GM23338 (cell line): Measurements from ENCODE around the gene HPS4. TPM values are rescaled to one million over a fixed set of nuclear protein-coding genes. Genes with fewer than 3 reads are reported as not detected.

ENCODE experiments used
- ATAC-seq: fragments of 200-7000 bp; cut with Tn5 transposase; 3 replicates; pipeline ENCODE4 v1.9.1; 2020
- DNase-seq: peaks from one replicate; pipeline ENCODE4 v3.0.0-alpha.2; 2015; ENCODE audit warnings: low spot score
- H2AFZ ChIP-seq: fragments of 200-600 bp; sonication (generic); 2 replicates; pipeline ENCODE4 v1.8.0; 2016; ENCODE audit warnings: antibody characterized with exemption, mild to moderate bottlenecking, moderate library complexity
- H3F3A ChIP-seq: fragments of 200-600 bp; sonication (generic); replicated peaks from 2 replicates; pipeline ENCODE4 v1.8.0; 2017; ENCODE audit warnings: antibody characterized with exemption, mixed run types, low read depth
- H3K27ac ChIP-seq: fragments of 200-600 bp; sonication (generic); 2 replicates; pipeline ENCODE4 v1.6.1; 2016; ENCODE audit warnings: low read depth
- H3K27me3 ChIP-seq: fragments of 200-600 bp; sonication (generic); 2 replicates; pipeline ENCODE4 v1.8.0; 2016; ENCODE audit warnings: mild to moderate bottlenecking, mixed run types, moderate library complexity; ENCODE audit not compliant: insufficient read depth
- H3K36me3 ChIP-seq: fragments of 200-600 bp; sonication (generic); 2 replicates; pipeline ENCODE4 v1.8.0; 2016; ENCODE audit warnings: mild to moderate bottlenecking; ENCODE audit not compliant: insufficient read depth
- H3K4me1 ChIP-seq: fragments of 200-600 bp; sonication (generic); 2 replicates; pipeline ENCODE4 v1.8.0; 2016; ENCODE audit warnings: mild to moderate bottlenecking, moderate library complexity; ENCODE audit not compliant: insufficient read depth
- H3K4me2 ChIP-seq: fragments of 200-600 bp; sonication (generic); 2 replicates; pipeline ENCODE4 v1.7.1; 2017; ENCODE audit warnings: mixed run types
- H3K4me3 ChIP-seq: fragments of 200-600 bp; sonication (generic); 2 replicates; pipeline ENCODE4 v1.6.1; 2016; ENCODE audit warnings: mixed run types
- H3K79me2 ChIP-seq: fragments of 200-600 bp; sonication (generic); replicated peaks from 2 replicates; pipeline ENCODE4 v1.8.0; 2017; ENCODE audit warnings: mild to moderate bottlenecking; ENCODE audit not compliant: insufficient read depth
- H3K9me2 ChIP-seq: fragments of 200-600 bp; sonication (generic); 2 replicates; pipeline ENCODE4 v1.8.0; 2017; ENCODE audit not compliant: insufficient read depth
- H4K20me1 ChIP-seq: fragments of 200-600 bp; sonication (generic); replicated peaks from 2 replicates; pipeline ENCODE4 v1.8.0; 2017; ENCODE audit warnings: mild to moderate bottlenecking; ENCODE audit not compliant: insufficient read depth
- H3K27ac Mint-ChIP-seq: 2 replicates; pipeline ENCODE4 v1.8.0; 2020; ENCODE audit warnings: inconsistent platforms, mild to moderate bottlenecking, moderate library complexity, mixed read lengths
- H3K27me3 Mint-ChIP-seq: 3 replicates; pipeline ENCODE4 v1.8.0; 2022; ENCODE audit warnings: low read depth, mild to moderate bottlenecking, moderate library complexity, mixed read lengths, inconsistent platforms; ENCODE audit not compliant: insufficient read depth, poor library complexity
- H3K36me3 Mint-ChIP-seq: 3 replicates; pipeline ENCODE4 v1.8.0; 2021; ENCODE audit warnings: low read depth, mild to moderate bottlenecking, inconsistent platforms, moderate library complexity, mixed read lengths
- H3K4me1 Mint-ChIP-seq: 3 replicates; pipeline ENCODE4 v1.8.0; 2020; ENCODE audit warnings: mild to moderate bottlenecking, inconsistent platforms, mixed read lengths
- H3K4me3 Mint-ChIP-seq: 3 replicates; pipeline ENCODE4 v1.8.0; 2021; ENCODE audit warnings: moderate library complexity, mild to moderate bottlenecking, inconsistent platforms, mixed read lengths
- H3K9me3 Mint-ChIP-seq: 3 replicates; pipeline ENCODE4 v1.8.0; 2020; ENCODE audit warnings: moderate library complexity, mild to moderate bottlenecking, inconsistent platforms, mixed read lengths
- CREB1 ChIP-seq: fragments of 250-450 bp; sonication (Bioruptor Pico); IDR thresholded peaks from 2 replicates; pipeline ENCODE4 v1.5.0; 2020; ENCODE audit warnings: low read depth, mild to moderate bottlenecking, moderate library complexity
- CTCF ChIP-seq, 2 experiments: fragments of 200-600 bp in 1 of 2; sonication (generic) in 1 of 2; conservative IDR thresholded peaks; 2 replicates each; pipeline versions ENCODE4 v1.5.1 to v1.6.1; 2016 to 2017; ENCODE audit warnings: antibody characterized with exemption in 2 of 2, low read depth in 2 of 2, mild to moderate bottlenecking in 2 of 2, moderate library complexity in 1 of 2
- EZH2phosphoT487 ChIP-seq: fragments of 200-600 bp; sonication (generic); IDR thresholded peaks from one replicate; pipeline ENCODE4 v1.8.1; 2018; ENCODE audit warnings: antibody characterized with exemption; ENCODE audit not compliant: unreplicated experiment
- JUNB ChIP-seq: IDR thresholded peaks from one replicate; pipeline ENCODE4 v1.6.1; 2016; ENCODE audit warnings: antibody characterized with exemption; ENCODE audit not compliant: unreplicated experiment
- STAT1 ChIP-seq: IDR thresholded peaks from one replicate; pipeline ENCODE4 v1.6.1; 2016; ENCODE audit warnings: antibody characterized with exemption; ENCODE audit not compliant: unreplicated experiment
- ZNF114 ChIP-seq: fragments of 250-450 bp; sonication (Bioruptor Pico); IDR thresholded peaks from 2 replicates; pipeline ENCODE4 v1.5.0; 2020; ENCODE audit warnings: mild to moderate bottlenecking, moderate library complexity
- ZNF331 ChIP-seq: fragments of 250-450 bp; sonication (Bioruptor Pico); IDR thresholded peaks from 2 replicates; pipeline ENCODE4 v1.5.0; 2020; ENCODE audit warnings: low read depth, mild to moderate bottlenecking, moderate library complexity
- polyA plus RNA-seq: library from polyadenylated mRNA; unstranded; fragments of >200 nt; fragmentation: Nextera tagmentation; extraction: Ambion mirVana; gene quantifications from 2 replicates; pipeline ENCODE4 v1.2.1, GENCODE V29; 2016
- total RNA-seq: library from RNA; depleted of rRNA; stranded (reverse); fragments of >200 nt; shearing (Covaris generic); gene quantifications from 2 replicates; pipeline ENCODE4 v1.2.3, GENCODE V29; 2014
- TF ChIP-seq, protein P1 (sequence below): IDR thresholded peaks from 2 replicates; pipeline ENCODE4 v1.6.1; 2016; ENCODE audit warnings: antibody characterized with exemption

HPS4 gene
- total and polyA plus RNA-seq, 2 experiments from 2014 or later, result 20.3 to 49.4 TPM

GRCh38 chr22:26466196-26466595 is 17.4 kb downstream of the HPS4 start:
- Histone ChIP-seq H4K20me1 (no peaks in the 10 kb centered on the region; the same call in none of the 2 replicates), H3K4me2 (no peak overlapping the region), H3K27me3 (no peaks in the 10 kb centered on the region), H3K27ac (no peak overlapping the region), H3K4me3 (no peak overlapping the region), H3K79me2 (no peaks in the 10 kb centered on the region), H3K36me3 (peaks cover 40% of the 10 kb centered on the region), H3K4me1 (no peaks in the 10 kb centered on the region), H3F3A (no peaks in the 10 kb centered on the region), H2AFZ (no peak overlapping the region), H3K9me2 (no peaks in the 10 kb centered on the region)
- ATAC-seq (no peak), DNase-seq (no peak)
- Mint-ChIP-seq H3K27ac (no peak overlapping the region), H3K4me3 (no peak overlapping the region), H3K9me3 (no peaks in the 10 kb centered on the region), H3K36me3 (peaks cover 76% of the 10 kb centered on the region), H3K27me3 (peaks cover 2% of the 10 kb centered on the region), H3K4me1 (peaks cover 6% of the 10 kb centered on the region; the same call in 2 of the 3 replicates)
- TF ChIP-seq EZH2phosphoT487, result no peak
- TF ChIP-seq ZNF114 (CRISPR knock-in tag), result no peak
- TF ChIP-seq ZNF331 (CRISPR knock-in tag), result no peak
- no peak for TF ChIP-seq JUNB

GRCh38 chr22:26464312-26464711 is 19.3 kb downstream of the HPS4 start:
- no peak overlapping the region for H3K4me3 ChIP-seq
- H3K27me3 Mint-ChIP-seq, result peaks cover 2% of the 10 kb centered on the region
- ATAC-seq (no peak), DNase-seq (no peak)
- no peak overlapping the region for H3K27ac ChIP-seq
- H3K27me3 ChIP-seq, result no peaks in the 10 kb centered on the region
- no peaks in the 10 kb centered on the region for H3K9me3 Mint-ChIP-seq
- H3K36me3 Mint-ChIP-seq, result peaks cover 68% of the 10 kb centered on the region
- H3K4me1 ChIP-seq, result no peaks in the 10 kb centered on the region
- no peaks in the 10 kb centered on the region for H3K9me2 ChIP-seq
- peaks cover 28% of the 10 kb centered on the region for H3K36me3 ChIP-seq
- H4K20me1 ChIP-seq, result no peaks in the 10 kb centered on the region; the same call in none of the 2 replicates
- H3K27ac Mint-ChIP-seq, result no peak overlapping the region
- TF ChIP-seq CREB1 (CRISPR knock-in tag) (no peak), STAT1 (no peak), JUNB (no peak), CTCF (conservative IDR thresholded peaks at IDR 0.05; ENCODE audit: low read depth in 2 of 2) (no peak)
- TF ChIP-seq, protein P1, sequence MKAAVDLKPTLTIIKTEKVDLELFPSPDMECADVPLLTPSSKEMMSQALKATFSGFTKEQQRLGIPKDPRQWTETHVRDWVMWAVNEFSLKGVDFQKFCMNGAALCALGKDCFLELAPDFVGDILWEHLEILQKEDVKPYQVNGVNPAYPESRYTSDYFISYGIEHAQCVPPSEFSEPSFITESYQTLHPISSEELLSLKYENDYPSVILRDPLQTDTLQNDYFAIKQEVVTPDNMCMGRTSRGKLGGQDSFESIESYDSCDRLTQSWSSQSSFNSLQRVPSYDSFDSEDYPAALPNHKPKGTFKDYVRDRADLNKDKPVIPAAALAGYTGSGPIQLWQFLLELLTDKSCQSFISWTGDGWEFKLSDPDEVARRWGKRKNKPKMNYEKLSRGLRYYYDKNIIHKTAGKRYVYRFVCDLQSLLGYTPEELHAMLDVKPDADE, result no peak
- no peak overlapping the region for H3K4me3 Mint-ChIP-seq
- H3K79me2 ChIP-seq, result peaks cover 15% of the 10 kb centered on the region; the same call in 1 of the 2 replicates
- peaks cover 6% of the 10 kb centered on the region; the same call in 2 of the 3 replicates for H3K4me1 Mint-ChIP-seq
- H2AFZ ChIP-seq, result no peak overlapping the region
- peaks cover 11% of the 10 kb centered on the region; the same call in 1 of the 2 replicates for H3F3A ChIP-seq
- H3K4me2 ChIP-seq, result no peak overlapping the region
